GM12878 (cell line): ENCODE measurements around the gene CFAP410. TPM values are rescaled to one million over a fixed set of nuclear protein-coding genes. Genes with fewer than 3 reads are reported as not detected.

Experiments used
- ATAC-seq: fragments of 200-7000 bp; cut with Tn5 transposase; 3 replicates; pipeline ENCODE4 v1.9.1; 2020; ENCODE audit warnings: mild to moderate bottlenecking, moderate library complexity
- BruUV-seq: library from RNA; stranded (reverse); fragments of 400-500 nt; replicated peaks from 2 replicates; lab custom pipeline; 2021; lab: Mats Ljungman, UMichigan
- CTCF ChIA-PET: fragments of 300-600 bp; sonication (Branson Sonifier 250); formaldehyde crosslinking; extraction: SDS; loops from one replicate; lab custom pipeline; 2021; ENCODE audit warnings: inconsistent platforms; lab: Yijun Ruan, JAX
- POLR2A ChIA-PET: fragments of 350-600 bp; formaldehyde crosslinking; extraction: SDS; loops from one replicate; lab custom pipeline; 2021; ENCODE audit warnings: inconsistent platforms; lab: Charles Lee
- RAD21 ChIA-PET: fragments of 300-600 bp; sonication (Branson Sonifier 250); formaldehyde crosslinking; loops from one replicate; lab custom pipeline; 2023; ENCODE audit warnings: antibody characterized with exemption; ENCODE audit not compliant: unreplicated experiment; lab: Charles Lee
- SMC1A ChIA-PET: fragments of 300-600 bp; sonication (Branson Sonifier 250); formaldehyde crosslinking; loops from one replicate; lab custom pipeline; 2023; ENCODE audit not compliant: unreplicated experiment, uncharacterized antibody; lab: Charles Lee
- DNase-seq: peaks from one replicate; pipeline ENCODE4 v3.0.0-alpha.2; 2011; ENCODE audit warnings: low read depth, low spot score
- FAIRE-seq: peaks from 3 replicates; lab custom pipeline; 2011; peaks lifted over from hg19 to GRCh38; lab: Jason Lieb, UNC
- H2AFZ ChIP-seq: 2 replicates; pipeline ENCODE4 v1.6.0; 2011; ENCODE audit warnings: low read depth, low read length, control low read depth; ENCODE audit not compliant: control insufficient read depth
- H3K27ac ChIP-seq: 2 replicates; pipeline ENCODE4 v1.5.1; 2011; ENCODE audit warnings: control low read depth; ENCODE audit not compliant: control insufficient read depth, insufficient read depth
- H3K27me3 ChIP-seq, 2 experiments: replicated peaks in 1 of 2; 2 replicates each; pipeline versions ENCODE4 v1.6.0 to v1.6.1; 2011; ENCODE audit warnings: low read length in 1 of 2; ENCODE audit not compliant: control insufficient read depth in 2 of 2, insufficient read depth in 2 of 2
- H3K36me3 ChIP-seq, 2 experiments: 2 replicates each; pipeline ENCODE4 v1.5.1; 2011; ENCODE audit warnings: low read length in 1 of 2; ENCODE audit not compliant: control insufficient read depth in 2 of 2, insufficient read depth in 2 of 2
- H3K4me1 ChIP-seq: 2 replicates; pipeline ENCODE4 v1.6.1; 2011; ENCODE audit warnings: mild to moderate bottlenecking, low read length, moderate library complexity, mixed read lengths; ENCODE audit not compliant: control insufficient read depth, insufficient read depth
- H3K4me2 ChIP-seq: 2 replicates; pipeline ENCODE4 v1.6.0; 2011; ENCODE audit warnings: control low read depth; ENCODE audit not compliant: control insufficient read depth, insufficient read depth
- H3K4me3 ChIP-seq: fragments of 200-600 bp; sonication (generic); 2 replicates; pipeline ENCODE4 v1.5.1; 2016
- H3K79me2 ChIP-seq: 2 replicates; pipeline ENCODE4 v1.6.0; 2011; ENCODE audit warnings: low read length; ENCODE audit not compliant: control insufficient read depth, insufficient read depth
- H3K9ac ChIP-seq: 2 replicates; pipeline ENCODE4 v1.8.0; 2011; ENCODE audit warnings: low read length, control low read depth, mixed read lengths; ENCODE audit not compliant: control insufficient read depth, insufficient read depth
- H3K9me3 ChIP-seq: replicated peaks from 3 replicates; pipeline ENCODE4 v1.5.1; 2011; ENCODE audit warnings: mild to moderate bottlenecking, low read length; ENCODE audit not compliant: control insufficient read depth, insufficient read depth
- H4K20me1 ChIP-seq: 2 replicates; pipeline ENCODE4 v1.6.0; 2011; ENCODE audit not compliant: control insufficient read depth, insufficient read depth
- BHLHE40 ChIP-seq, 2 experiments: fragments of 450-650 bp in 1 of 2; IDR thresholded peaks; 2 replicates each; pipeline ENCODE4 v1.6.1; 2011 to 2017; ENCODE audit warnings: low read depth in 2 of 2, borderline replicate concordance in 1 of 2, improper control_type of control experiment in 1 of 2, low read length in 1 of 2, mild to moderate bottlenecking in 1 of 2
- CUX1 ChIP-seq: IDR thresholded peaks from 2 replicates; pipeline ENCODE4 v1.6.1; 2012; ENCODE audit warnings: improper control_type of control experiment, low read depth, low read length; ENCODE audit not compliant: insufficient replicate concordance
- ETV6 ChIP-seq, 2 experiments: fragments of 450-650 bp in 1 of 2; IDR thresholded peaks in 1 of 2; conservative IDR thresholded peaks in 1 of 2; 2 replicates each; pipeline ENCODE4 v1.6.1; 2014; ENCODE audit warnings: antibody characterized with exemption in 1 of 2, borderline replicate concordance in 1 of 2, low read depth in 1 of 2, mild to moderate bottlenecking in 1 of 2, moderate library complexity in 1 of 2
- FOS ChIP-seq: IDR thresholded peaks from 3 replicates; pipeline ENCODE4 v1.6.1; 2011; ENCODE audit warnings: borderline replicate concordance; ENCODE audit not compliant: insufficient read length; ENCODE audit errors: extremely low read depth
- MYC ChIP-seq: IDR thresholded peaks from 2 replicates; pipeline ENCODE4 v1.6.1; 2011; ENCODE audit warnings: mild to moderate bottlenecking, low read length, moderate library complexity, inconsistent platforms; ENCODE audit not compliant: insufficient read depth, insufficient replicate concordance, insufficient read length, severe bottlenecking
- POLR2A ChIP-seq: IDR thresholded peaks from 2 replicates; pipeline ENCODE4 v1.6.1; 2011; ENCODE audit warnings: low read depth, mild to moderate bottlenecking, low read length
- SREBF1 ChIP-seq: IDR thresholded peaks from 2 replicates; pipeline ENCODE4 v1.6.1; 2012; ENCODE audit warnings: mild to moderate bottlenecking, low read length
- TCF3 ChIP-seq: IDR thresholded peaks from 2 replicates; pipeline ENCODE4 v1.6.1; 2012; ENCODE audit warnings: low read depth, mild to moderate bottlenecking, low read length, borderline replicate concordance; ENCODE audit not compliant: insufficient read depth
- ZNF384 ChIP-seq: IDR thresholded peaks from 2 replicates; pipeline ENCODE4 v1.6.1; 2012; ENCODE audit warnings: low read depth, mild to moderate bottlenecking, low read length, improper control_type of control experiment, borderline replicate concordance
- WGBS: methylation state at CpG from one replicate; pipeline ENCODE4 v1.1.6; 2016; ENCODE audit warnings: low lambda C conversion rate; ENCODE audit not compliant: insufficient replicate concordance, insufficient coverage; ENCODE audit errors: missing lambda C conversion rate; 5-methylcytosine and 5-hydroxymethylcytosine counted together
- in situ Hi-C: fragments of 300-500 bp; cut with MboI; formaldehyde crosslinking; loops from 9 replicates; pipeline ENCODE4 v1.14.3; 2018; ENCODE audit warnings: mixed read lengths
- intact Hi-C: fragments of 100-400 bp; cut with micrococcal nuclease; formaldehyde crosslinking; loops from one replicate; pipeline ENCODE4 v1.14.2; 2022; ENCODE audit not compliant: unreplicated experiment
- polyA plus RNA-seq, 11 experiments: library from polyadenylated mRNA; depleted of rRNA in 4 of 11; unstranded in 6 of 11; stranded (reverse) in 5 of 11; fragments of >200 nt; fragmentation: Nextera tagmentation in 4 of 11; fragmentation: Illumina TruSeq in 1 of 11; extraction: Ambion mirVana in 4 of 11; extraction: Trizol in 1 of 11; gene quantifications; 1 replicate in 1 of 11; 2 replicates in 10 of 11; pipeline versions ENCODE4 v1.2.1 to v1.2.3, GENCODE V29; 2011 to 2016; ENCODE audit warnings: inconsistent platforms in 2 of 11, missing spikeins in 2 of 11, low read depth in 1 of 11
- total RNA-seq, 4 experiments: library from RNA; depleted of rRNA in 3 of 4; stranded (reverse); fragments of >200 nt in 3 of 4; fragmentation: Illumina TruSeq in 1 of 4; extraction: Trizol in 1 of 4; gene quantifications; 2 replicates each; pipeline versions ENCODE4 v1.2.1 to v1.2.3, GENCODE V29; 2013 to 2021
- TF ChIP-seq, protein P1 (sequence below): fragments of 450-650 bp; IDR thresholded peaks from 2 replicates; pipeline ENCODE4 v1.6.1; 2017; ENCODE audit warnings: mild to moderate bottlenecking
- TF ChIP-seq, protein P2 (sequence below): fragments of 450-650 bp; IDR thresholded peaks from 2 replicates; pipeline ENCODE4 v1.6.1; 2018; ENCODE audit warnings: borderline replicate concordance, mild to moderate bottlenecking; ENCODE audit not compliant: partially characterized antibody

The CFAP410 gene
- total and polyA plus RNA-seq, 10 of the 15 experiments (the other 5 are each of a cell fraction or from before 2014, with no cell fraction given): 0.14 to 24.8 (median 11.3) TPM

DNA sequence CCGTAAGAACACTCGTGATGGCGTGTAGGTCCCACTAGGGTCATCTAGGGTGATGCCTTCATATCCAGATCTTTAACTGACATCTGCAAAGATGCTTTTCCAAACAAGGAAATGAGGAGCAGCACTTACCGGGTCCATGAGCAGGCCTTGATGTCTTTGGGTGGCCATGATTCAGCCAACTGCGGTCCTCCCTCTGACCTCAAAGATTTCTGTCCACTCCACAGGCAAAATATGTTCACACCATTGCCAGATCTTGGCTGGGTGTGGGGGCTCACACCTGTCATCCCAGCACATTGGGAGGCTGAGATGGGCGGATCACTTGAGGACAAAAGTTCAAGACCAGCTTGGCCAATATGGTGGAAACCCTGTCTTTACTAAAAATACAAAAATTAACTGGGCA is 32.4 kb upstream of the CFAP410 start (continued):
- no peak for TF ChIP-seq CUX1

DNA sequence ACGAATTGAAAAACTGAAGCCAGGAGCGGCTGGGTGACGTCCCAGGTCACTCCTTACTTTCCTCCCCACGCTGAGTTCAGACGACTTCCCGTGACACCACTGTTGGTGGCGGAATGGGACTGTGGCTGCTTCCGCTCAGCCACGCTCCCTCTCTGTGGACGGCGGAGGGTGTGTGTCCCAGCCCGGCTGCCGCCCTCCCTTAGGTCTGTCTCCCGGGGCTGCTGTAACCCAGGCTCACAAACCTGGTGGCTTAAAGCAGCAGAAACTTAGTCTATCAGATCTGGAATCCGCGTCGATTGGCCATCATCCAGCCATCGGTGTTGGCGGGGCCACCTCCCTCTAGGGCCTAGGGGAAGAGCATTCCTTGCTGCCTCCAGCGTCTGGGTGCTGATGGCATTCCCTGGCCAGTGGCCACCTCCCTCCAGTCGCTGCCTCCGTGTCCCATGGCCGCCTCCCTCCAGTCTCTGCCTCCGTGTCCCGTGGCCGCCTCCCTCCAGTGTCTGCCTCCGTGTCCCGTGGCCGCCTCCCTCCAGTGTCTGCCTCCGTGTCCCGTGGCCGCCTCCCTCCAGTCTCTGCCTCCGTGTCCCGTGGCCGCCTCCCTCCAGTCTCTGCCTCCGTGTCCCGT is 31.7 kb upstream of the CFAP410 start:
- Histone ChIP-seq H3K4me1 (peaks cover 3% of the 10 kb centered on the region; the same call in 1 of the 2 replicates), H3K79me2 (no peaks in the 10 kb centered on the region), H3K9ac (no peak overlapping the region), H3K36me3 (no peaks in the 10 kb centered on the region; a peak in 1 of 4 replicates), H3K27me3 (no peaks in the 10 kb centered on the region), H3K4me2 (no peak overlapping the region), H2AFZ (no peak overlapping the region), H3K4me3 (no peak overlapping the region), H3K27ac (no peak overlapping the region), H4K20me1 (no peaks in the 10 kb centered on the region), H3K9me3 (no peaks in the 10 kb centered on the region; the same call in 2 of the 3 replicates)
- BruUV-seq: no TSS peak
- CTCF ChIA-PET: no interaction called here
- WGBS: 95% methylated on average over 22 of the region's 37 CpGs
- FAIRE-seq (no peak), ATAC-seq (no peak), DNase-seq (no peak)
- RAD21 ChIA-PET: no interaction called here
- POLR2A ChIA-PET: no interaction called here
- intact Hi-C loops: no loop called here
- in situ Hi-C loops: loop anchor here (5.0 kb wide), 1 partner anchor 51 kb away; no protein-coding TSS in a partner anchor
- SMC1A ChIA-PET: no interaction called here
- no peak for TF ChIP-seq MYC
- no peak for TF ChIP-seq SREBF1
- no peak for TF ChIP-seq FOS
- no peak for TF ChIP-seq POLR2A
- TF ChIP-seq, protein P1, sequence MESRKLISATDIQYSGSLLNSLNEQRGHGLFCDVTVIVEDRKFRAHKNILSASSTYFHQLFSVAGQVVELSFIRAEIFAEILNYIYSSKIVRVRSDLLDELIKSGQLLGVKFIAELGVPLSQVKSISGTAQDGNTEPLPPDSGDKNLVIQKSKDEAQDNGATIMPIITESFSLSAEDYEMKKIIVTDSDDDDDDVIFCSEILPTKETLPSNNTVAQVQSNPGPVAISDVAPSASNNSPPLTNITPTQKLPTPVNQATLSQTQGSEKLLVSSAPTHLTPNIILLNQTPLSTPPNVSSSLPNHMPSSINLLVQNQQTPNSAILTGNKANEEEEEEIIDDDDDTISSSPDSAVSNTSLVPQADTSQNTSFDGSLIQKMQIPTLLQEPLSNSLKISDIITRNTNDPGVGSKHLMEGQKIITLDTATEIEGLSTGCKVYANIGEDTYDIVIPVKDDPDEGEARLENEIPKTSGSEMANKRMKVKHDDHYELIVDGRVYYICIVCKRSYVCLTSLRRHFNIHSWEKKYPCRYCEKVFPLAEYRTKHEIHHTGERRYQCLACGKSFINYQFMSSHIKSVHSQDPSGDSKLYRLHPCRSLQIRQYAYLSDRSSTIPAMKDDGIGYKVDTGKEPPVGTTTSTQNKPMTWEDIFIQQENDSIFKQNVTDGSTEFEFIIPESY: no peak
- no peak for TF ChIP-seq ETV6 (conservative IDR thresholded peaks at IDR 0.05 in 1 of 2, IDR thresholded peaks at IDR 0.05 in 1 of 2; ENCODE audit: borderline replicate concordance in 1 of 2, low read depth in 1 of 2)
- TF ChIP-seq, protein P2, sequence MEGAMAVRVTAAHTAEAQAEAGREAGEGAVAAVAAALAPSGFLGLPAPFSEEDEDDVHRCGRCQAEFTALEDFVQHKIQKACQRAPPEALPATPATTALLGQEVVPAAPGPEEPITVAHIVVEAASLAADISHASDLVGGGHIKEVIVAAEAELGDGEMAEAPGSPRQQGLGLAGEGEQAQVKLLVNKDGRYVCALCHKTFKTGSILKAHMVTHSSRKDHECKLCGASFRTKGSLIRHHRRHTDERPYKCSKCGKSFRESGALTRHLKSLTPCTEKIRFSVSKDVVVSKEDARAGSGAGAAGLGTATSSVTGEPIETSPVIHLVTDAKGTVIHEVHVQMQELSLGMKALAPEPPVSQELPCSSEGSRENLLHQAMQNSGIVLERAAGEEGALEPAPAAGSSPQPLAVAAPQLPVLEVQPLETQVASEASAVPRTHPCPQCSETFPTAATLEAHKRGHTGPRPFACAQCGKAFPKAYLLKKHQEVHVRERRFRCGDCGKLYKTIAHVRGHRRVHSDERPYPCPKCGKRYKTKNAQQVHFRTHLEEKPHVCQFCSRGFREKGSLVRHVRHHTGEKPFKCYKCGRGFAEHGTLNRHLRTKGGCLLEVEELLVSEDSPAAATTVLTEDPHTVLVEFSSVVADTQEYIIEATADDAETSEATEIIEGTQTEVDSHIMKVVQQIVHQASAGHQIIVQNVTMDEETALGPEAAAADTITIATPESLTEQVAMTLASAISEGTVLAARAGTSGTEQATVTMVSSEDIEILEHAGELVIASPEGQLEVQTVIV: no peak
- no peak for TF ChIP-seq TCF3
- TF ChIP-seq ZNF384: no peak
- no peak for TF ChIP-seq BHLHE40 (IDR thresholded peaks at IDR 0.05; ENCODE audit: borderline replicate concordance in 1 of 2, low read depth in 2 of 2, low read length in 1 of 2)
